GM23248 (cell line): ENCODE results near the gene NMUR1. TPM values are rescaled to one million over a fixed set of nuclear protein-coding genes. Genes with fewer than 3 reads are reported as not detected.
"Not testable (repeated sequence)": the region's sequence is repeated elsewhere in the genome, so short reads cannot be mapped to it uniquely, and the experiment has no call there.

Experiments
- DNase-seq: peaks from one replicate; pipeline ENCODE4 v3.0.0-alpha.2; 2015
- H2AFZ ChIP-seq: fragments of 200-600 bp; sonication (generic); 2 replicates; pipeline ENCODE4 v1.6.1; 2016; ENCODE audit warnings: antibody characterized with exemption
- H3F3A ChIP-seq: fragments of 200-600 bp; sonication (generic); 2 replicates; pipeline ENCODE4 v1.6.1; 2016; ENCODE audit warnings: mild to moderate bottlenecking, antibody characterized with exemption, mixed run types; ENCODE audit not compliant: insufficient read depth
- H3K27ac ChIP-seq: fragments of 200-600 bp; sonication (generic); 2 replicates; pipeline ENCODE4 v1.5.1; 2016; ENCODE audit warnings: mild to moderate bottlenecking
- H3K27me3 ChIP-seq: fragments of 200-600 bp; sonication (generic); replicated peaks from 2 replicates; pipeline ENCODE4 v1.6.1; 2016; ENCODE audit warnings: mild to moderate bottlenecking; ENCODE audit not compliant: insufficient read depth
- H3K36me3 ChIP-seq: fragments of 200-600 bp; sonication (generic); 2 replicates; pipeline ENCODE4 v1.6.1; 2016; ENCODE audit warnings: low read depth, mild to moderate bottlenecking
- H3K4me1 ChIP-seq: fragments of 200-600 bp; sonication (generic); 2 replicates; pipeline ENCODE4 v1.6.1; 2016; ENCODE audit warnings: mild to moderate bottlenecking; ENCODE audit not compliant: insufficient read depth
- H3K4me2 ChIP-seq: fragments of 200-600 bp; sonication (generic); one replicate; pipeline ENCODE4 v1.6.1; 2016; ENCODE audit warnings: mild to moderate bottlenecking; ENCODE audit not compliant: unreplicated experiment
- H3K4me3 ChIP-seq: fragments of 200-600 bp; sonication (generic); 2 replicates; pipeline ENCODE4 v1.5.1; 2016; ENCODE audit warnings: mild to moderate bottlenecking
- H3K79me2 ChIP-seq: fragments of 200-600 bp; sonication (generic); 2 replicates; pipeline ENCODE4 v1.6.1; 2016; ENCODE audit warnings: mild to moderate bottlenecking; ENCODE audit not compliant: insufficient read depth
- H3K9ac ChIP-seq: fragments of 200-600 bp; sonication (generic); 2 replicates; pipeline ENCODE4 v1.6.1; 2016; ENCODE audit warnings: mild to moderate bottlenecking
- H3K9me2 ChIP-seq: fragments of 200-600 bp; sonication (generic); 2 replicates; pipeline ENCODE4 v1.6.1; 2016; ENCODE audit warnings: mixed run types, mild to moderate bottlenecking, moderate library complexity; ENCODE audit not compliant: insufficient read depth
- H3K9me3 ChIP-seq: fragments of 200-600 bp; sonication (generic); one replicate; pipeline ENCODE4 v1.6.1; 2017; ENCODE audit warnings: low read depth
- H4K20me1 ChIP-seq: fragments of 200-600 bp; sonication (generic); 2 replicates; pipeline ENCODE4 v1.6.0; 2016; ENCODE audit not compliant: insufficient read depth
- EZH2 ChIP-seq: fragments of 200-600 bp; sonication (generic); IDR thresholded peaks from 2 replicates; pipeline ENCODE4 v1.6.1; 2018; ENCODE audit warnings: antibody characterized with exemption, mild to moderate bottlenecking; ENCODE audit not compliant: insufficient read depth, poor library complexity, severe bottlenecking
- EZH2phosphoT487 ChIP-seq: fragments of 200-600 bp; sonication (generic); IDR thresholded peaks from 2 replicates; pipeline ENCODE4 v1.6.1; 2018; ENCODE audit warnings: antibody characterized with exemption, moderate library complexity, mild to moderate bottlenecking, low read depth; ENCODE audit not compliant: insufficient read depth
- WGBS, 2 experiments: methylation state at CpG; one replicate each; pipeline ENCODE4 v1.1.6; 2015 to 2017; ENCODE audit warnings: low lambda C conversion rate in 2 of 2, low coverage in 1 of 2; ENCODE audit errors: missing lambda C conversion rate in 2 of 2; 5-methylcytosine and 5-hydroxymethylcytosine counted together
- in situ Hi-C: fragments of 300-500 bp; cut with MboI; formaldehyde crosslinking; loops from 2 replicates; pipeline ENCODE4 v1.15.0; 2020
- polyA plus RNA-seq: library from polyadenylated mRNA; unstranded; fragments of >200 nt; fragmentation: Nextera tagmentation; extraction: Ambion mirVana; gene quantifications from 2 replicates; pipeline ENCODE4 v1.2.1, GENCODE V29; 2016
- total RNA-seq: library from RNA; depleted of rRNA; stranded (reverse); fragments of >200 nt; shearing (Covaris generic); gene quantifications from 2 replicates; pipeline ENCODE4 v1.2.3, GENCODE V29; 2014

NMUR1 gene
- total and polyA plus RNA-seq, 2 experiments from 2014 or later = not detected

DNA sequence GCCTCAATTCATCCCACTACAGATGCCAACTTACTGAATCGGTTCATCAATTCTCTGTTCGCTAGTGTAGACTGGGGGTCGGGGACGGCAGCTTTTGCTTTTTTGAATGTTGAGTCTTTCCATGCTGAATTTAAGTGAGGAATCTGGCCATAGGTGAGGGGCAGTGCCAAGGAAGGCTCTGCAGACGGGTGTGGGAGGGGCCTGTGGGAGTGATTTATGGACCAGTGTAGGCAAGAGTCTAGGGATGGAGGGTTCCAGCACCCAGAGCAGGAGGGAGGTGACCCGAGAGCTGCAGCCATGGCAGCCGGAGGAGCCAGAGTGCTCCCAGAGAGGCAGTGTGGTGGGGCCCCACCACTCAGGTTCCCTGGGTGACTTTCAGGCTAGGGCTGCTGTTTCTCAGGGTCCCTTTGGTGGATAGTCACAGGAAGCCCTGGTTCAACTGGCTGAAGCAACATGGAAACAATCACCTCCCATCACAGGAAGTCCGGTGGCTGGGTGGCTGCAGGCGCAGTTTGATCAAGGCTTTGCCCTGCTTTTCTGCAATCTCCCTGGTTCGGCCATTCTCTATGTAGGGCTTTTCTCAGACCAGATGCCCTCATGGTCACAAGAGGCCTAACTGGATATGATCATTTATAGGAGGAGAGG, 45.5 kb upstream of the NMUR1 start:
- TF ChIP-seq EZH2phosphoT487 (no peak), EZH2 (no peak)
- WGBS, 2 experiments = 83 to 89% methylated on average over 10 of the region's 10 CpGs
- in situ Hi-C loops = no loop called here

DNA sequence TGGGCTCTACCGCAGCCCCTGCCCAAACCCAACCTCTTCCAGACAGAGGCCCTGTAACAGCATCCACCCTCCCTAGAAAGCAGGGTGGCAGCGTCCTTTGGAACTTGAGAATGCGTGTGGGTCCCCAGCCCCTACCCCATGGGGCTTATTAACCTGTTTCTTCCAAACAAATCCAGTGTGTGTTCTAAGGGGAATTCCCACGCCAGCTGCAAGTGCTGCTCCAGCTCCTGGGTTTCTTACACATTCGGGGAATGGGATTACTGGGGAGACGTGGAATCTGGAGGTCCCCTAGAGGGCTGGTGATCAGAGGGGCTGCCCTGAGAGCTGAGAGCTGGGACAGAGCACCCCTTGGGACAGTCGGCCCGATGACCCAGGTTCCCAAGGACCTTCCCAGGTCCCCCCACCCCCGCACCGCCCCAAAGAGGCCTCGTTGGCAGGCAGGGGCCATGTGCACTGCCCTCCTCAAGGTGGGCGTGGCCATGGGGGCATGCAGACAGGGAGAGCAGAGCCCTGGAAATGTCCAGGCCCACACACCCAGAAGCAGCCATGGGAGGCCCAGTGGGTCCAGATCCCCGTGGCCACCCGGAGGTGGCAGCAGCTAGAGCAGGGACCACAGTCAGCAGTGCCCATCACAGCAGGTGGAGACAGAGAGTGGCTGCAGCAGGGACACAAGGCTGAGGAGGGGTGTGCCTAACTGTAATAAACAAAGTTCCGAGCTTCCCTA, 43.6 kb upstream of the NMUR1 start:
- H3K4me1 ChIP-seq = no peaks in the 10 kb centered on the region
- H2AFZ ChIP-seq = no peak overlapping the region
- TF ChIP-seq EZH2phosphoT487 (no peak), EZH2 (no peak)
- H3K9ac ChIP-seq = no peak overlapping the region
- no peaks in the 10 kb centered on the region for H3K27me3 ChIP-seq
- DNase-seq = no peak
- no peaks in the 10 kb centered on the region for H4K20me1 ChIP-seq
- H3K9me2 ChIP-seq = no peaks in the 10 kb centered on the region
- no peak overlapping the region for H3K4me2 ChIP-seq
- no peak overlapping the region for H3K27ac ChIP-seq
- no peak overlapping the region for H3K4me3 ChIP-seq
- no peaks in the 10 kb centered on the region for H3K79me2 ChIP-seq
- 59 to 67% methylated on average over 12 to 15 of the region's 15 CpGs for WGBS, 2 experiments
- no peaks in the 10 kb centered on the region for H3K9me3 ChIP-seq
- no peaks in the 10 kb centered on the region for H3F3A ChIP-seq
- no peaks in the 10 kb centered on the region for H3K36me3 ChIP-seq
- in situ Hi-C loops = no loop called here

More for the DNA sequence above, 45.5 kb upstream of the NMUR1 start:
- Histone ChIP-seq H3K9me3 (no peaks in the 10 kb centered on the region), H2AFZ (no peak overlapping the region), H3K4me1 (no peaks in the 10 kb centered on the region), H3K27me3 (no peaks in the 10 kb centered on the region), H4K20me1 (no peaks in the 10 kb centered on the region), H3K9ac (no peak overlapping the region), H3F3A (no peaks in the 10 kb centered on the region), H3K36me3 (no peaks in the 10 kb centered on the region), H3K9me2 (no peaks in the 10 kb centered on the region), H3K4me3 (no peak overlapping the region), H3K79me2 (no peaks in the 10 kb centered on the region), H3K4me2 (no peak overlapping the region), H3K27ac (no peak overlapping the region)
- DNase-seq = no peak

DNA sequence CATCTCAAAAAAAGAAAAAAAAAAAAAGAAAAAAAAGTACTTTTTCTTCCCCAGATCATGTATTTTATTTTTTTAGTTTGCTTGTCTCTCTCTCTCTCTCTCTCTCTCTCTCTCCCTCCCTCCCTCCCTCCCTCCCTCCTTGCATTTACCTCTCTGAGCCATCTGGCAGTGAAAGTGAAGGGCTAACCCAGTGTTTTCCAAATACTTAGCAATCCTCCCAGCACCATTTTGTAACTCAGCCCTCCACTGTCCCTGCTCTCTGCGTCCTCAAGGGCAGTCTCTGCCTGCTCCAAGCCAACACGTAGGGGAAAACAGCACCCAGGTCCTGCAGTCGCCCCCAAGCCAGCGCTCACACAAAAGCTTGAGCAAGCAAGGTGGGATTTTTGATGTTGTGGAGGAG, 42.9 kb upstream of the NMUR1 start:
- Histone ChIP-seq H3K4me2 (no peak overlapping the region), H3K27me3 (no peaks in the 10 kb centered on the region), H3F3A (no peaks in the 10 kb centered on the region), H3K9me3 (no peaks in the 10 kb centered on the region), H3K36me3 (no peaks in the 10 kb centered on the region), H3K9ac (no peak overlapping the region), H4K20me1 (no peaks in the 10 kb centered on the region), H3K9me2 (no peaks in the 10 kb centered on the region), H3K27ac (no peak overlapping the region), H3K79me2 (no peaks in the 10 kb centered on the region), H2AFZ (no peak overlapping the region), H3K4me1 (no peaks in the 10 kb centered on the region), H3K4me3 (no peak overlapping the region)
- in situ Hi-C loops = no loop called here
- TF ChIP-seq EZH2 = no peak
- TF ChIP-seq EZH2phosphoT487 = no peak
- WGBS, 2 experiments = 45 to 46% methylated on average over 4 of the region's 4 CpGs
- no peak for DNase-seq

GRCh38 chr2:231571661-231572191, 41.5 kb upstream of the NMUR1 start:
- in situ Hi-C loops = no loop called here
- DNase-seq = no peak
- no peaks in the 10 kb centered on the region for H3K36me3 ChIP-seq
- H4K20me1 ChIP-seq = no peaks in the 10 kb centered on the region
- no peak overlapping the region for H3K9ac ChIP-seq
- no peaks in the 10 kb centered on the region for H3K79me2 ChIP-seq
- TF ChIP-seq EZH2 (no peak), EZH2phosphoT487 (no peak)
- no peak overlapping the region for H2AFZ ChIP-seq
- H3K9me2 ChIP-seq = no peaks in the 10 kb centered on the region
- no peaks in the 10 kb centered on the region for H3K27me3 ChIP-seq
- no peaks in the 10 kb centered on the region for H3F3A ChIP-seq
- H3K27ac ChIP-seq = no peak overlapping the region
- H3K4me2 ChIP-seq = no peak overlapping the region
- no peaks in the 10 kb centered on the region for H3K9me3 ChIP-seq
- no peak overlapping the region for H3K4me3 ChIP-seq
- 81 to 88% methylated on average over 4 of the region's 4 CpGs for WGBS, 2 experiments
- H3K4me1 ChIP-seq = no peaks in the 10 kb centered on the region

GRCh38 chr2:231570915-231571314, 40.7 kb upstream of the NMUR1 start:
- H3K4me1 ChIP-seq, DNase-seq, H3K9ac ChIP-seq, H3K27ac ChIP-seq, H2AFZ ChIP-seq, in situ Hi-C loops, H3K4me2 ChIP-seq, H3K9me2 ChIP-seq, H3K79me2 ChIP-seq, H3K4me3 ChIP-seq, H4K20me1 ChIP-seq, H3K36me3 ChIP-seq, H3K27me3 ChIP-seq, H3F3A ChIP-seq, H3K9me3 ChIP-seq: not testable (repeated sequence)
- 63 to 64% methylated on average over 5 of the region's 5 CpGs for WGBS, 2 experiments
